ENCODE measurements around the gene MRPL39.

Gene MRPL39

GRCh38 chr21:25566645-25567044, 40.6 kb downstream of the MRPL39 start:
- no peak for DNase-seq

- DNase-seq: no peak
These were observed 41.7 kb downstream of the MRPL39 start for GRCh38 chr21:25565272-25566211.

DNA sequence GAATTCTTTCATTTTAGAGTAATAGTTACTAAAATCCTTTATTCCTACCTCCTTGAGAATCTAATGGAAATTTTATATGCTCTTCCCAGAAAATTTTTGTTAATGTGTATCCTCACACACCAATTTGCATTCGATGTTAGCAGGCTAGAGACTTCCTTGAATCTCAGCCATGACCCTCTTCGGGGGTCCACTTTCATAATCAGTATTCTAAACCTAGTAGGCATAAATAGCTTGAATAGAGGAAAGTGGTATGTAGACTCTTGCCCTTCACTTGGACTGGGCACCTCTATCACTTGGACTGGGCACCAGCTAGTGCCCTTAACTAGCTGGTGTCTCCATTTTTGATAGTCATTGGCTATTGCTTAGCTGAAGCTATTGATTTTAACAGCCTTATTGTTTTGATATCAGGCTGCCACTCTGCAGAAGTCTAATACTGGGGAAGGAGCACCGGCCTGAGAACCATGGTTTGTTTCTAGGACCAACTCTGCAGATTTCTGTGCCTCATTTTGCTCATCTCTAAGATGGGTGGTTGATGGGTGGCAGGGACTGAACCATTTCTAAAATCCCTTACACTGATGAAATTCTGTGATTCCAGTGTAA, 42.8 kb downstream of the MRPL39 start:
- no peak for DNase-seq

GRCh38 chr21:25563361-25564116, 43.7 kb downstream of the MRPL39 start:
- DNase-seq: no peak

GRCh38 chr21:25562660-25563059, 44.6 kb downstream of the MRPL39 start:
- DNase-seq: no peak

- peak; percentile 54 for DNase-seq
These were observed 45.3 kb downstream of the MRPL39 start for GRCh38 chr21:25561668-25562641.

- no peak for DNase-seq
These were observed 46.4 kb downstream of the MRPL39 start for GRCh38 chr21:25560891-25561290.

GRCh38 chr21:25560271-25560685, 47.0 kb downstream of the MRPL39 start:
- no peak for DNase-seq

GRCh38 chr21:25559746-25560145, 47.5 kb downstream of the MRPL39 start:
- DNase-seq: no peak

GRCh38 chr21:25558123-25558522, 49.2 kb downstream of the MRPL39 start:
- no peak for DNase-seq

DNA sequence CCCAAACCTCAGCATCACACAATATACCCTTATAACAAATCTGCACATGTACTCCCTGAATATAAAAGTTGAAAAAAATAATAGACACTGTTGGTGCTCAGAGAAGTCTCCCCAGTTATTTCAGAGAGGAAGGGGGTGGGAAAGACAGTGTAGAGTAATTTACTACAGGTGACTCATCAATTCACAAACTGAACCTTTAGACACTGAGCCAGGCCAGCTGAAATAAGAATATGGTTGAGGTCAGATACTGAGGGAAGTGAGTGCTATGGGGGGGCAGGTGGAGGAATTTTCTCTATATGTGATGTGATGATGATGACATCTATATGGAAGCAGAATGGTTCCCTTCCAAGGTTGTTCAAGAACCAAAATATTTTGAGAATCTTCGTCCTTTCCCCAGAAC, 50.1 kb downstream of the MRPL39 start:
- DNase-seq: no peak

DNA sequence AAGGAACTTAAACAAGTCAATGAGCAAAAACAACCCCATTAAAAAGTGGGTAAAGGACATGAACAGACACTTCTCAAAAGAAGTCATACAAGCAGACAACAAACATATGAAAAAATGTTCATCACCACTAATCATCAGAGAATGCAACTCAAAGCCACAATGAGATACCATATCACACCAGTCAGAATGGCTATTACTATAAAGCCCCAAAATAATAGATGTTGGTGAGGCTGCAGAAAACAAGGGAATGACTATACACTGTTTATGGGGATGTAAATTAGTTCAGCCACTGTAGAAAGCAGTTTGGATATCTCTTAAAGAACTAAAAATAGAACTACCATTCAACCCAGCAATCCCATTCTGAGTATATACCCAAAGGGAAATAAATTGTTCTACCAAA, 51.2 kb downstream of the MRPL39 start:
- no peak for DNase-seq

DNA sequence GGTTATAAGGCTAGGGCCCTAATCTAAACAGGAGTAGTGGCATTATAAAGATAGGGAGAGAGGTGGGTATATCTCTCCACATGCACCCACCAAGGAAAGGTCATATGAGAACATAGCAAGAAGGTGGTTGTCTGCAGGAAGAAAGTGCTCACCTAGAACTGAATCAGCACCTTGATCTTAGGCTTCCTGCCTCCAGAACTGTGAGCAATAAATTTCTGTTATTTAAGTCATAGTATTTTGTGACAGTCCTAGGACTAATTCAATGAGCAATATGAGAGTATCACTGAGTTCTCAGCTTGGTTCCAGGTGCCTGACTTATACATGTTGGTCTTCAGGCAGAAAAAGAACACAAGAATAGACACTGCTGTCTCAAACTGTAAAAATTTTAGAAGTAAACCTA, 51.8 kb downstream of the MRPL39 start:
- DNase-seq: no peak

DNA sequence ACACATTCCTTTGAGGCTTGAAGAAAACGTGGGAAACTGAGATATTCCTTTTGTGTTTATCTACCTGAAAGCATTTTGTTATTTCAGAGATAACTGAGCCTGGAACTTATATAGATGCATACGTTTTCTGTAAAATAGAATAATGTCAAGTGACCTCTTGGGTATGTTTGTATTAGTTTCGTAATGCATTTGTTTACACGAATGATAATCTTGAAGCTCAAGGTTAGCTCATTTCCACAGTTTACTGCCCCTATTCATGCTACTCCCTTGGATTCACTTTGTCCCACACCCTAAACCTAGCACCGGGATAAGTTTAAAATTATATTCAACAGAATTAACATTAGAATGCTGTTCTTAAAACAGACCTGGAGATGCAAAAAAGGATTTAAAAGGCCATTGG, 54.4 kb downstream of the MRPL39 start:
- DNase-seq: no peak

DNA sequence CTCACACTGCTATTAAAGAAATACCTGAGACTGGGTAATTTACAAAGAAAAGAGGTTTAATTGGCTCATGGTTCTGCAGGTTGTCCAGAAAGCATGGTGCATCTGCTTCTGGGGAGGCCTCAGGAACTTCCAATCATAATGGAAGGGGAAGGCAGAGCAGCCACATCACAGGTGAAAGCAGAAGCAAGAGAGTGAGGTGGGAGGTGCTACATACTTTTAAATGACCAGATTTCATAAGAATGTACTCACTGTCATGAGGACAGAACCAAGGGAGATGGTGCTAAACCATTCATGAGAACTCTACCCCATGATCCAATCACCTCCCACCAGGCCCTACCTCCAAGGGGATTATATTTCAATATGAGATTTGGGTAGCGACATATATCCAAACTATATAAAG, 55.7 kb downstream of the MRPL39 start:
- DNase-seq: no peak

DNA sequence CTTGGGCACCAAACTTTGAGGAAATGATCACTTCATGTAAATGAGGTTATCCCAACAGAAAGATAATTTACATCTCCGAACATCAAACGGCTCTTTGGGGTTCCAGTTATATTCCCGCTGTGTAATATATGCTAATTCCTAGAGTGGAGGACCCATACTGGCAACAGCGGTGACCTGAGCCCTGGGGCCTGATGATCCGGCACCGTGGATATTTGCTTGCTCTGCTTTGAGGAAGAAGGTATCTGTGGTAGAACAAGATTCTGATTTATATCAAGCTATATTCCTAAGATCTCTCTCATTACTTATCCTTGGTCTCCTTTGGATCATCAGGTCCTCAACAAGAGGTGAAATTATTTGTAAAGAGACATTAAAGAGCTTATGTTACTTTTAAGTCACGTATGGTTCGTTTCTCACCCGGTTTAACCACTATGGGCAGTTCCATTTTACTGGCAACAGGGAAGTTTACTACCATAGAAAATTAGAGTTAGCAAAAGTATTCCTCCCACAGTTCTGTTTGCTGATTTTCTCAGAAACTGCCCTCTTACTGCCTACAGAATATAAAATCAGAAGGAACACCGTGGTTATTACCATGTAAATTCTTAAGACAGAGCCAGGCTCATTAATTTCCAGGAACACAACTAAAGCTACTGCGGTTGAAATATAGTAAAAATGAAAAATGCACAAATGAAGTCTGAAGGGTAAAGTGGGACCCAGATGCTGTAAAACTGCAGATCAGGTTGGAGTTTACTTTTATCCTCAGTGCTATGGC, 56.7 kb downstream of the MRPL39 start:
- DNase-seq: no peak

DNA sequence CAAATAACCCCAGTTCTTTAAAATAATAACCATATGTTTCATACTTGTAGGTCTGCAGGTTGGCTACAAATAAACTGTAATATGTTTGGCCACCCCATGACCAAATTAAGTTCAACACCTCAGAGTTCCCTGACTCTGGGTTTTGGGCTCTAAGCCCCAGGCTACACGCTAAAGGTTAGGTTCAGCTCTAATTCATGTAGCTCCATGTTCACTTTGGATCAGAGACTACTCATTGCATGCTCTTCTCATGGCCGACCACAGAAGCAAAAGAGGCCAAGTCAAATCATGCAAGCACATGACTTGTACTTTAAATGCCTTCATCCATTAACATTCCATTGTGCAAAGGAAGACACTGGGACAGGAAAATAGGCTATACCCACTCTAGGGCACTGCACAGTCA, 66.2 kb downstream of the MRPL39 start:
- DNase-seq: no peak

DNA sequence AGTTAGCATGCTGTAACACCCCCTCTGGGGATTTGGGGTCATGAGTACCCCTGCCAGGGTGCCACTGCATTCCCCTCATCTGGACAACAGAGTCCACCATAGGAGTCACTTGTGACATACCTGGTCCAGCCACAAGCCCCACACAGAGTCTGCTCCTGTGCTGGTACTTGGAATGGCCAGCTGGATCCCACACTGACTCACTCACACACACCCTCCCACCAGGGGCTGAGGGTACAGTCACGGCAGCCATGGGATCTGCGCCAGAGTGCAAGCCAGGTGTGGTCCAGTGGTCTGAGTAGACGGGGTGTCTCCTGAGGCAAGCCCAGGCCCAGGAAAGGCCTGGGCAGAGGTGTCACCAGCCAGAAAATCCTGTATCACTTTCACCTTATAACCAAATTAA, 67.7 kb downstream of the MRPL39 start:
- no peak for DNase-seq

- DNase-seq: no peak
These were observed 70.1 kb downstream of the MRPL39 start for GRCh38 chr21:25537174-25537573.

DNA sequence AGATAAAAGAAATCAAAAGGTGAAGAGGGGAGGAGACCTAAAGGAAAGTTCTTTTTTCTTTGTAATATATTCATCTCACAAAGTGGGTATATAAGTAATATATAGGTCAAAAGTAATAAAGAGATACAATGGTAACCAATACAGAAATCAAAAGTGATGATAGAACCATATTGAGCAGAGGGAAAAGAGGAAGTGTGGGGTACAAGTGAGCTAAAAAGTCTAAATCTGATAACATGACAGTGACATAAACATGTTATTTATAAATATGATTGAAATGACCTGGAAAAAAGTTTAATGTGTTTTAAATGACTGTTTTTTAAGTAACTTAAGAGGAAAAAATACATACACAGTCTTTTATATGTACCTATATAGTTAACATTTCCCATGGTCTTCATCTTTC, 70.5 kb downstream of the MRPL39 start:
- no peak for DNase-seq

DNA sequence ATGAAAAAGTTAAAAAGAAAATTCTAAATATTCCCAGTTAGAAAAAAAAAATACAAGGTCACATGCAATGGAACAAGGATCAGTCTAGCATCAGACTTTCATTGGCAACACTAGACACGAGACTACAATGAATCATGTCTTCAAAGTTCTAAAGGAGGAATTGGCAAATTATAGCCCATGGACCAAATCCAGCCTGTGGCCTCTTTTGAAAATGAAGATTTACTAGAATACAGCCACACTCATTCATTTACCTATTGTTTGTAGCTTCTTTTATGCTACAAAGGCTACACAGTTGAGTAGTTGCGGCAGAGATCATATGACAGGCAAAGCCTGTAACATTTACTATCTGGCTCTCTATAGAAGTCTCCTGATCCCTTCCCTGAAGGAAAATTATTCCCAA, 71.4 kb downstream of the MRPL39 start:
- DNase-seq: no peak

All from activated gamma-delta T cell (primary cell).